Calu3 (cell line): ENCODE measurements around the gene SLAMF9. TPM values are rescaled to one million over a fixed set of nuclear protein-coding genes. Genes with fewer than 3 reads are reported as not detected.

Experiments used
- BruUV-seq: library from RNA; stranded (reverse); fragments of 400-500 nt; replicated peaks from 2 replicates; lab custom pipeline; 2021; lab: Mats Ljungman, UMichigan
- CTCF ChIA-PET: fragments of 300-600 bp; sonication (Branson Sonifier 250); formaldehyde crosslinking; loops from one replicate; lab custom pipeline; 2022; ENCODE audit warnings: antibody characterized with exemption; lab: Charles Lee
- DNase-seq: peaks from one replicate; pipeline ENCODE4 v3.0.0; 2022
- H3K27ac Mint-ChIP-seq: one replicate; pipeline ENCODE4 v1.8.0; 2022; ENCODE audit warnings: mixed read lengths; ENCODE audit not compliant: unreplicated experiment
- H3K27me3 Mint-ChIP-seq: one replicate; pipeline ENCODE4 v1.8.0; 2022; ENCODE audit warnings: mixed read lengths; ENCODE audit not compliant: unreplicated experiment
- H3K36me3 Mint-ChIP-seq: one replicate; pipeline ENCODE4 v1.8.0; 2022; ENCODE audit warnings: mild to moderate bottlenecking, moderate library complexity, mixed read lengths; ENCODE audit not compliant: insufficient read depth, unreplicated experiment
- H3K4me1 Mint-ChIP-seq: one replicate; pipeline ENCODE4 v1.8.0; 2022; ENCODE audit warnings: mild to moderate bottlenecking, low read depth, mixed read lengths; ENCODE audit not compliant: unreplicated experiment
- H3K4me3 Mint-ChIP-seq: one replicate; pipeline ENCODE4 v1.8.0; 2022; ENCODE audit warnings: mild to moderate bottlenecking, low read depth, moderate library complexity, mixed read lengths; ENCODE audit not compliant: unreplicated experiment
- H3K9me3 Mint-ChIP-seq: one replicate; pipeline ENCODE4 v1.8.0; 2022; ENCODE audit warnings: low read depth, mixed read lengths; ENCODE audit not compliant: unreplicated experiment
- intact Hi-C: fragments of 100-400 bp; cut with micrococcal nuclease; formaldehyde crosslinking; loops from one replicate; pipeline ENCODE4 v1.10.0; 2022; ENCODE audit not compliant: unreplicated experiment
- total RNA-seq: library from RNA; stranded (reverse); gene quantifications from 2 replicates; pipeline ENCODE4 v1.2.3, GENCODE V29; 2022
- TF ChIP-seq, protein P1 (sequence below): fragments of 200-600 bp; IDR thresholded peaks from one replicate; pipeline ENCODE4 v1.8.0; 2022; ENCODE audit warnings: antibody characterized with exemption; ENCODE audit not compliant: unreplicated experiment

Gene SLAMF9
- total RNA-seq, 1 experiment from 2014 or later: not detected

DNA sequence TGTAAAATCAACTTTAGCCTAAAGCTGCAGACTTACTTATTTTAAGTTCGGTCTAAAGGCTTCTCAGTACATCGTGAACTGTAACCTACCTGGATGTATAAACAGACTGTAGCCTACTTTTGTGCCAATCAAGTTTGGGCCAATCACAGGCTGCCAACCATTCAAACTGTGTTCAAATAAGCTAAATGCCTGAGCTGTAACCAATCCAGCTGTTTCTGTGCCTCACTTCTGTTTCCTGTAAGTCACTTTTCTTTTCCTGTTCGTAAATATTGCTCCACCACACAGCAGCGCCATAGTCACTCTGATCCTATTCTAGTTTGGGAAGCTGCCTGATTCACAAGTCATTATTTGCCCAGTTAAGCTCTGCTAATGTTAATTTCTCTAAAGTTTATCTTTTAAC is 37.5 kb upstream of the SLAMF9 start:
- Mint-ChIP-seq H3K9me3 (no peaks in the 10 kb centered on the region), H3K27me3 (peaks cover 25% of the 10 kb centered on the region), H3K36me3 (no peaks in the 10 kb centered on the region), H3K27ac (no peak overlapping the region), H3K4me3 (no peak overlapping the region), H3K4me1 (peaks cover 3% of the 10 kb centered on the region)
- BruUV-seq: no TSS peak
- TF ChIP-seq, protein P1, sequence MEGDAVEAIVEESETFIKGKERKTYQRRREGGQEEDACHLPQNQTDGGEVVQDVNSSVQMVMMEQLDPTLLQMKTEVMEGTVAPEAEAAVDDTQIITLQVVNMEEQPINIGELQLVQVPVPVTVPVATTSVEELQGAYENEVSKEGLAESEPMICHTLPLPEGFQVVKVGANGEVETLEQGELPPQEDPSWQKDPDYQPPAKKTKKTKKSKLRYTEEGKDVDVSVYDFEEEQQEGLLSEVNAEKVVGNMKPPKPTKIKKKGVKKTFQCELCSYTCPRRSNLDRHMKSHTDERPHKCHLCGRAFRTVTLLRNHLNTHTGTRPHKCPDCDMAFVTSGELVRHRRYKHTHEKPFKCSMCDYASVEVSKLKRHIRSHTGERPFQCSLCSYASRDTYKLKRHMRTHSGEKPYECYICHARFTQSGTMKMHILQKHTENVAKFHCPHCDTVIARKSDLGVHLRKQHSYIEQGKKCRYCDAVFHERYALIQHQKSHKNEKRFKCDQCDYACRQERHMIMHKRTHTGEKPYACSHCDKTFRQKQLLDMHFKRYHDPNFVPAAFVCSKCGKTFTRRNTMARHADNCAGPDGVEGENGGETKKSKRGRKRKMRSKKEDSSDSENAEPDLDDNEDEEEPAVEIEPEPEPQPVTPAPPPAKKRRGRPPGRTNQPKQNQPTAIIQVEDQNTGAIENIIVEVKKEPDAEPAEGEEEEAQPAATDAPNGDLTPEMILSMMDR: no peak
- intact Hi-C loops: no loop called here
- no peak for DNase-seq
- CTCF ChIA-PET: interaction anchor here (1.6 kb wide), 1 partner anchor 26 kb away, joined by 4 read pairs; no protein-coding TSS in a partner anchor

DNA sequence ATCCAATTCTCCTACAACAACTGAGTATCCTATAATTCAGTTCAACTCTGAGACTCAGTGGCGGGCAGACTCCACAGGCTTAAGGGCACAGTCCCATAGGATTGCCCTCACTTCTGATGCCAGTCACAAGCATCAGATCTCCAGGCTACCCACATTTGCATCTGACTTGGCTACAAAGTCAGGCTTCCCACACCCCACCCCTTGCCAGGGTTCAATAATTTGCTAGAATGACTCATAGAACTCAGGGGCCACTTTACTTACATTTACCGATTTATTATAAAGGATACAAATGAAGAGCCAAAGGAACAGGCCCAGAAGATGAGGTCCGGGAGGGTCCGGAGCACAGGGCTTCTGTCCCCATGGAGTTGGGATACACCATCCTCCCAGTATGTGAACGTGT is 36.0 kb upstream of the SLAMF9 start:
- Mint-ChIP-seq H3K27ac (no peak overlapping the region), H3K36me3 (no peaks in the 10 kb centered on the region), H3K4me3 (no peak overlapping the region), H3K27me3 (peaks cover 21% of the 10 kb centered on the region), H3K9me3 (no peaks in the 10 kb centered on the region), H3K4me1 (no peaks in the 10 kb centered on the region)
- no TSS peak for BruUV-seq
- TF ChIP-seq, protein P1: no peak
- CTCF ChIA-PET: no interaction called here
- intact Hi-C loops: no loop called here
- DNase-seq: no peak

DNA sequence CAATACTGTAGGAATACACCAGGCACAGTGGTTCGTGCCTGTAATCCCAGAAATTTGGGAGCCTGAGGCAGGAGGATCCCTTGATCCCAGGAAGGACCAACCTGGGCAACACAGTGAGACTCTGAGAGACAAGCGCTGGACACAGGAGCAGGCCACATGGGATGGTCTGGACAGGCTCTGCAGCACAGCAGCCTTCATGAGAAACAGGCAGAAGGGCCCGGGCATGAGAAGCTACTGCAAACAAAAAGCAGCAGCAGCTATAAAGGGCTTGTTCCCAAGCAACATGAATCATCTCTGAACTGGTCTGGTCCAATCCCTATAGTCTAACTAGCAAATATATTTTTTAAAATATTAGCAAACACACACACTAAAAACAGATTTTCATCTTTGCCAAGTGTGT is 35.5 kb upstream of the SLAMF9 start:
- peaks cover 25% of the 10 kb centered on the region for H3K27me3 Mint-ChIP-seq
- no peak for DNase-seq
- intact Hi-C loops: no loop called here
- no TSS peak for BruUV-seq
- no peaks in the 10 kb centered on the region for H3K4me1 Mint-ChIP-seq
- no peaks in the 10 kb centered on the region for H3K36me3 Mint-ChIP-seq
- CTCF ChIA-PET: no interaction called here
- H3K27ac Mint-ChIP-seq: no peak overlapping the region
- H3K9me3 Mint-ChIP-seq: no peaks in the 10 kb centered on the region
- no peak overlapping the region for H3K4me3 Mint-ChIP-seq
- TF ChIP-seq, protein P1: no peak

DNA sequence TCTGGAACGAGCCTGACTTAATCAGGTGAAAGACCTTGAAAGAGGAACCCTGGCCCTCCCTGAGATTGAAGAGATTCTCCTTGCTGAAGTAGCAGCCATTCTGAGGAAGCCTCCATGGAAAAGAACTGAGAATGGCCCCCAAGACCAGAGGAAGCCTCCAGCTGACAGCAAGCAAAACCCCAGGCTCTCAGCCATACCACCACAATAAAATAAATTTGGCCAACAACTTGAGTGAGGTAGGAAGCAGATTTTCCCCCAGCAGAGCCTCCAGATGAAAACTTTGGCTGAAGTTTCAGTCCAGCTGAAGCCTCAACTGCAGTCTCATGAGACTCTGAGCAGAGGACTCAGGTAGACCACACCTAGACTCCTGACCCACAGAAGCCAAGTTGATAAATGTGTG is 34.0 kb upstream of the SLAMF9 start:
- no peak for DNase-seq
- TF ChIP-seq, protein P1: no peak
- no peaks in the 10 kb centered on the region for H3K9me3 Mint-ChIP-seq
- H3K36me3 Mint-ChIP-seq: no peaks in the 10 kb centered on the region
- no TSS peak for BruUV-seq
- no peak overlapping the region for H3K4me3 Mint-ChIP-seq
- peaks cover 39% of the 10 kb centered on the region for H3K27me3 Mint-ChIP-seq
- intact Hi-C loops: no loop called here
- CTCF ChIA-PET: no interaction called here
- H3K27ac Mint-ChIP-seq: no peak overlapping the region
- no peaks in the 10 kb centered on the region for H3K4me1 Mint-ChIP-seq
